ENCODE measurements around the gene TMED8. TPM values are rescaled to one million over a fixed set of nuclear protein-coding genes. Genes with fewer than 3 reads are reported as not detected.

TMED8 gene
- total RNA-seq, 1 experiment from 2014 or later = 10.4 TPM

DNA sequence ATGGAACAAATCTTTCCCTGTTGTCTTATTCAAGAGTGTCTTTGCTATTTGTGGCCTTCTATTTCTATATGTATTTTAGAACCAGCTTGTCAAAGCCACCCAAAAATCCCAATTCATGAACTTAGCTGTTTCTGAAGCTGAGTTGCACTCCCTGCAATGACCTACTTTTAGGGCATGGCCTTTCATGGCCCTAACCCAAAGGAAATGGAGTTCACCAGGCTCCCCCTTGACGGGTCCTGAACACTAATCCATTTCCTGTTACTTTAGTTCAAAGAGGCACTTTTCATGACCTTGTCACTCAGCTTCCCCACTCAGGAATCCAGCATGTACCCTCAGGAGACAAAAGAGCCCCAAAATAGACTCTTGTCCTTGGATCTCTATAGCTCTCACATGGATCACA, 7.6 kb downstream of the TMED8 start:
- Mint-ChIP-seq H3K27ac (ENCODE audit: unreplicated experiment) (no peak overlapping the region), H3K4me3 (ENCODE audit: low read depth, unreplicated experiment) (no peak overlapping the region), H3K36me3 (ENCODE audit: insufficient read depth, unreplicated experiment) (no peaks in the 10 kb centered on the region), H3K4me1 (ENCODE audit: low read depth, unreplicated experiment) (no peaks in the 10 kb centered on the region), H3K27me3 (ENCODE audit: unreplicated experiment) (no peaks in the 10 kb centered on the region), H3K9me3 (ENCODE audit: low read depth, unreplicated experiment) (no peaks in the 10 kb centered on the region)
- CTCF ChIA-PET = interaction anchor here (0.9 kb wide), 1 partner anchor 48 kb away, joined by 4 read pairs; the partner anchor contains the start of gene GSTZ1
- no peak for DNase-seq
- intact Hi-C loops (cut with micrococcal nuclease; ENCODE audit: unreplicated experiment) = no loop called here
- TF ChIP-seq, protein P1, sequence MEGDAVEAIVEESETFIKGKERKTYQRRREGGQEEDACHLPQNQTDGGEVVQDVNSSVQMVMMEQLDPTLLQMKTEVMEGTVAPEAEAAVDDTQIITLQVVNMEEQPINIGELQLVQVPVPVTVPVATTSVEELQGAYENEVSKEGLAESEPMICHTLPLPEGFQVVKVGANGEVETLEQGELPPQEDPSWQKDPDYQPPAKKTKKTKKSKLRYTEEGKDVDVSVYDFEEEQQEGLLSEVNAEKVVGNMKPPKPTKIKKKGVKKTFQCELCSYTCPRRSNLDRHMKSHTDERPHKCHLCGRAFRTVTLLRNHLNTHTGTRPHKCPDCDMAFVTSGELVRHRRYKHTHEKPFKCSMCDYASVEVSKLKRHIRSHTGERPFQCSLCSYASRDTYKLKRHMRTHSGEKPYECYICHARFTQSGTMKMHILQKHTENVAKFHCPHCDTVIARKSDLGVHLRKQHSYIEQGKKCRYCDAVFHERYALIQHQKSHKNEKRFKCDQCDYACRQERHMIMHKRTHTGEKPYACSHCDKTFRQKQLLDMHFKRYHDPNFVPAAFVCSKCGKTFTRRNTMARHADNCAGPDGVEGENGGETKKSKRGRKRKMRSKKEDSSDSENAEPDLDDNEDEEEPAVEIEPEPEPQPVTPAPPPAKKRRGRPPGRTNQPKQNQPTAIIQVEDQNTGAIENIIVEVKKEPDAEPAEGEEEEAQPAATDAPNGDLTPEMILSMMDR (IDR thresholded peaks at IDR 0.05; ENCODE audit: unreplicated experiment) = no peak
- no TSS peak for BruUV-seq (replicated peaks)

DNA sequence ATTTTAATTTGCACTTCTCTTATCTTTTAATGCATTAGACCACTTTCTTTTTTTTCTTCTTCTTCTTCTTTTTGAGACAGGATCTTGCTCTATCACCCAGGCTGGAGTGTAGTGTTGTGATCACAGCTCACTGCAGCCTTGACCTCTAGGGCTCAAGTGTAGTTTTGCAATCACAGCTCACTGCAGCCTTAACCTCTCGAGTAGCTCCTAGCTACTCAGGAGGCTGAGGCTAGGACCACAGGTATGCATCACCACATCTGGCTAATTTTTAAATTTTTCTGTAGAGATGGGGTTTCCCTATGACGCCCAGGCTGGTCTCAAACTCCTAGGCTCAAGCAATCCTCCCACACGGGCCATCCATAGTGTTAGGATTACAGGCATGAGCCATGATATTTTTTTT, 12.7 kb downstream of the TMED8 start:
- no peak overlapping the region for H3K27ac Mint-ChIP-seq (ENCODE audit: unreplicated experiment)
- no peak overlapping the region for H3K4me3 Mint-ChIP-seq (ENCODE audit: low read depth, unreplicated experiment)
- H3K36me3 Mint-ChIP-seq (ENCODE audit: insufficient read depth, unreplicated experiment) = no peaks in the 10 kb centered on the region
- BruUV-seq (replicated peaks) = no TSS peak
- H3K27me3 Mint-ChIP-seq (ENCODE audit: unreplicated experiment) = no peaks in the 10 kb centered on the region
- H3K4me1 Mint-ChIP-seq (ENCODE audit: low read depth, unreplicated experiment) = no peaks in the 10 kb centered on the region
- TF ChIP-seq, protein P1 (IDR thresholded peaks at IDR 0.05; ENCODE audit: unreplicated experiment) = no peak
- H3K9me3 Mint-ChIP-seq (ENCODE audit: low read depth, unreplicated experiment) = no peaks in the 10 kb centered on the region
- no peak for DNase-seq
- intact Hi-C loops (cut with micrococcal nuclease; ENCODE audit: unreplicated experiment) = no loop called here
- CTCF ChIA-PET = interaction anchor here (0.9 kb wide), 1 partner anchor 9 kb away, joined by 3 read pairs; no protein-coding TSS in a partner anchor

DNA sequence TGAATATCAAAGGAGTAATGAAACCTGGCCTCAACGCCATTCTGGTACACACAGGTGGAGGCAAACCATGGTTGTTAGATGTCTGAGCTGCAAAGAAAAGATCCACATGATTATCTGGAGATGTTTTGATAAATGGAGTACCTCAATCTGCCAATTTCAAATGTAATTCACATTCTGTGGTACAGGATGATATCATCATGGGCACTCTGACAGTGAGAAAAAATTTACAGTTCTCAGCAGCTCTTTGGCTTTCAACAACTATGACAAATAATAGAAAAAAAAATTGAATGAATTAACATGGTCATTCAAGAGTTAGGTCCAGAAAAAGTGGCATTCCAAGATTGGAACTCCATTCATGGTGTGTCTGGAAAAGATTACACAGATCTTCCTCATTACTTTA, 17.3 kb downstream of the TMED8 start:
- BruUV-seq (replicated peaks) = no TSS peak
- DNase-seq = no peak
- TF ChIP-seq, protein P1 (IDR thresholded peaks at IDR 0.05; ENCODE audit: unreplicated experiment) = no peak
- no peak overlapping the region for H3K4me3 Mint-ChIP-seq (ENCODE audit: low read depth, unreplicated experiment)
- H3K9me3 Mint-ChIP-seq (ENCODE audit: low read depth, unreplicated experiment) = no peaks in the 10 kb centered on the region
- H3K27ac Mint-ChIP-seq (ENCODE audit: unreplicated experiment) = no peak overlapping the region
- H3K27me3 Mint-ChIP-seq (ENCODE audit: unreplicated experiment) = no peaks in the 10 kb centered on the region
- H3K36me3 Mint-ChIP-seq (ENCODE audit: insufficient read depth, unreplicated experiment) = no peaks in the 10 kb centered on the region
- no peaks in the 10 kb centered on the region for H3K4me1 Mint-ChIP-seq (ENCODE audit: low read depth, unreplicated experiment)
- CTCF ChIA-PET = no interaction called here
- intact Hi-C loops (cut with micrococcal nuclease; ENCODE audit: unreplicated experiment) = no loop called here

DNA sequence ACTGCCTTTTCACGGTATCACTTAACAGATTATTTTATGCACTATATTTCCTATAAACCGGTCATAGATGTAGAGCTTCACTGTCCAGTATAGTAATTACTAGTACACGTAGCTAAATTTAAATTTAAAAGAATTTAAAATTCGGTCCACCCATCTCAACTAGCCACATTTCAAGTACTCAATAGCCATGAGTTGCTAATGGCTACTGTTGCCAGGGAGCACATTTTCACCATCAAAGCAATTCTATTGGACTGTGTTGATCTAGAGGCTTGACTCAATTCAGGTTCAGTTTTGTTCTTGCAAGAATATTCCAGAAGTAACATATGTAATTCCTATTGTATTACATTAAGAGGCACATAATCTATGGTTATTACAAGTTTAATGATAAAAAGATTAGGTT, 20.0 kb downstream of the TMED8 start:
- DNase-seq = no peak
- BruUV-seq (replicated peaks) = no TSS peak
- intact Hi-C loops (cut with micrococcal nuclease; ENCODE audit: unreplicated experiment) = no loop called here
- Mint-ChIP-seq H3K4me3 (ENCODE audit: low read depth, unreplicated experiment) (no peak overlapping the region), H3K27ac (ENCODE audit: unreplicated experiment) (no peak overlapping the region), H3K36me3 (ENCODE audit: insufficient read depth, unreplicated experiment) (no peaks in the 10 kb centered on the region), H3K9me3 (ENCODE audit: low read depth, unreplicated experiment) (no peaks in the 10 kb centered on the region), H3K4me1 (ENCODE audit: low read depth, unreplicated experiment) (no peaks in the 10 kb centered on the region), H3K27me3 (ENCODE audit: unreplicated experiment) (no peaks in the 10 kb centered on the region)
- CTCF ChIA-PET = interaction anchor here (0.6 kb wide), 1 partner anchor 370 kb away, joined by 4 read pairs; no protein-coding TSS in a partner anchor
- TF ChIP-seq, protein P1 (IDR thresholded peaks at IDR 0.05; ENCODE audit: unreplicated experiment) = no peak
